Stomach smooth muscle (tissue), 2 donors: ENCODE data around the gene PPP1R13L.

Source experiments
- H3K27ac ChIP-seq: one replicate; pipeline ENCODE4 v1.7.0; 2013; ENCODE audit warnings: mild to moderate bottlenecking, low read length, inconsistent platforms
- H3K27me3 ChIP-seq, 2 donors: one replicate each; pipeline ENCODE4 v1.7.0; 2013; ENCODE audit warnings: low read length in 2 of 2; ENCODE audit not compliant: insufficient read depth in 2 of 2, control insufficient read depth in 1 of 2
- H3K36me3 ChIP-seq, 2 donors: one replicate each; pipeline ENCODE4 v1.7.0; 2013; ENCODE audit warnings: low read length in 2 of 2; ENCODE audit not compliant: control insufficient read depth in 2 of 2, insufficient read depth in 2 of 2
- H3K4me1 ChIP-seq: one replicate; pipeline ENCODE4 v1.7.0; 2013; ENCODE audit warnings: low read length; ENCODE audit not compliant: control insufficient read depth, insufficient read depth
- H3K4me3 ChIP-seq, 2 donors: one replicate each; pipeline ENCODE4 v1.7.0; 2013; ENCODE audit warnings: low read length in 2 of 2
- H3K9ac ChIP-seq, 2 donors: one replicate each; pipeline ENCODE4 v1.7.0; 2013; ENCODE audit warnings: low read length in 2 of 2, mild to moderate bottlenecking in 1 of 2
- H3K9me3 ChIP-seq, 2 donors: one replicate each; pipeline ENCODE4 v1.7.0; 2013; ENCODE audit warnings: low read length in 2 of 2; ENCODE audit not compliant: control insufficient read depth in 2 of 2
- donor health status: healthy.
- donor health status: Pancreatic carcinoma.

PPP1R13L gene

DNA sequence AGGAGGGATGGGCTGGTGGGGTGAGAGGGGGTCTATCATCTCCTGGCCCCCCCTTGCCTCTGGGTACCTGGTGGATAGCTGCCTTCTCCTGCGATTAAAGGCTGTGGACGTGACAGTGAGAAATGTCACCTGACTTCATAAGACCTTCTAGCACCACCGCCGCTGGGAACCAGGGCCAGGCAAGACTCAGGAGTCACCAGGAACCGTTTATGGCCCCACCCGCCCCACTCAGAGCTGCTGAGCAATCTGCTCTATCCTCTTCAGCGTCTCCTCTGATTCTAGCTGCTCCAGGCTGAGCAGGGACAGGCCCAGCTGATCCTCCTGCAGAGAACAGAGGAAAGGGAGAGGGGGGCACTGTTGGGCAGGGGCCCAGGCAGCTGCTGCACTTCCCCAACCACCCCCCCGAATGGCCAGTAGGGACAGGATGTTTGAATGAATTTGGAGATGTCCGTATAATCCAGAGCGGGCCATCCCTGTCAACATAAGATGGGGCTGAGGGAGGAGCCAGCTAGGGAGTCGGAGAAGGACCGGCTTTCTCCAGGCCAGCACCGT lies 53.4 kb downstream of the PPP1R13L start:
- no peak overlapping the region for H3K9ac ChIP-seq
- H3K27me3 ChIP-seq, result peaks cover 5 to 11% of the 10 kb centered on the region in 2 donors
- H3K4me3 ChIP-seq, result no peak overlapping the region
- H3K36me3 ChIP-seq, result peaks cover 0 to 21% of the 10 kb centered on the region in 2 donors
- peaks cover under 1% of the 10 kb centered on the region for H3K4me1 ChIP-seq
- no peaks in the 10 kb centered on the region for H3K9me3 ChIP-seq
- H3K27ac ChIP-seq, result no peak overlapping the region

GRCh38 chr19:45350477-45351058 lies 54.3 kb downstream of the PPP1R13L start:
- Histone ChIP-seq H3K27me3 (peaks cover 9 to 16% of the 10 kb centered on the region in 2 donors), H3K27ac (no peak overlapping the region), H3K9me3 (no peaks in the 10 kb centered on the region), H3K36me3 (peaks cover 0 to 21% of the 10 kb centered on the region in 2 donors), H3K4me3 (no peak overlapping the region), H3K4me1 (peaks cover 4% of the 10 kb centered on the region), H3K9ac (no peak overlapping the region)

- Histone ChIP-seq H3K27me3 (peaks cover 13 to 21% of the 10 kb centered on the region in 2 donors), H3K36me3 (peaks cover 0 to 17% of the 10 kb centered on the region in 2 donors), H3K4me3 (no peak overlapping the region), H3K4me1 (peaks cover 4% of the 10 kb centered on the region), H3K9ac (no peak overlapping the region), H3K27ac (no peak overlapping the region), H3K9me3 (no peaks in the 10 kb centered on the region)
These were observed 55.4 kb downstream of the PPP1R13L start for GRCh38 chr19:45349430-45349941.

GRCh38 chr19:45349126-45349415 lies 55.8 kb downstream of the PPP1R13L start:
- H3K36me3 ChIP-seq, result peaks cover 0 to 15% of the 10 kb centered on the region in 2 donors
- H3K27me3 ChIP-seq, result peaks cover 13 to 21% of the 10 kb centered on the region in 2 donors
- no peak overlapping the region for H3K27ac ChIP-seq
- H3K9me3 ChIP-seq, result no peaks in the 10 kb centered on the region
- no peak overlapping the region for H3K9ac ChIP-seq
- peaks cover 4% of the 10 kb centered on the region for H3K4me1 ChIP-seq
- no peak overlapping the region for H3K4me3 ChIP-seq

DNA sequence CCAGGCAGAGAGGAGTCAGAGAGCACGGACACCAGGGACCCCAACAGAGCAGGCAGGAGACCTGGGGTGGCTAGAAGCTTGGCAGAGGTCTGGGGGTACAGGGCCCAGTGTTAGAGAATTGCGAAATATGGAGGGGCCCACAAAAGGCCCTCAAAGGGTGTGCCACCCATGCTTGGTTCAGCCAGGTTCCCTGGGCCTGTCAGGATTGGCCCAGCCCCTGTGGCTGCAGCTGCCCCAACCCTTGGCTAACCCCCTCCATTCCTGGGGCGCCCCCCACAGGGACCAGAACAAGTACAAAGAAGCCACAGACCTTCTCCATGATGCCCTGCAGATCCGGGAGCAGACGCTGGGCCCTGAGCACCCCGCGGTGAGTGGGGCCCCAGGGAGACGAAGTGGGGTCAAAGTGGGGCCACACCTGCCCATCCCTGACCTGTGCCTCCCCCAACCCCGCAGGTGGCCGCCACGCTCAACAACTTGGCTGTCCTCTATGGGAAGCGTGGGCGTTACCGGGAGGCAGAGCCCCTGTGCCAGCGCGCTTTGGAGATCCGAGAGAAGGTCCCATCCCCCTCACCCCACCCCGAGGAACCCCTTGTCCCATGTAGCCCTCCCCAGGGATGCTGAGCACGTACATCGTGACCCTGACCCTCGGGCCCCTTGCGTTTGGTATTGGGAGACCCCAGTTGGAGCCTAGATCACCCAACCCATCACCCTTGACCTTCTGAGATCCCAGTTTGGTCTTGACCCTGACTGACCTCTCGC lies 56.3 kb downstream of the PPP1R13L start:
- H3K27me3 ChIP-seq, result peaks cover 13 to 21% of the 10 kb centered on the region in 2 donors
- no peaks in the 10 kb centered on the region for H3K9me3 ChIP-seq
- no peak overlapping the region for H3K9ac ChIP-seq
- peaks cover 4% of the 10 kb centered on the region for H3K4me1 ChIP-seq
- H3K36me3 ChIP-seq, result peaks cover 0 to 14% of the 10 kb centered on the region in 2 donors
- H3K4me3 ChIP-seq, result no peak overlapping the region
- no peak overlapping the region for H3K27ac ChIP-seq

DNA sequence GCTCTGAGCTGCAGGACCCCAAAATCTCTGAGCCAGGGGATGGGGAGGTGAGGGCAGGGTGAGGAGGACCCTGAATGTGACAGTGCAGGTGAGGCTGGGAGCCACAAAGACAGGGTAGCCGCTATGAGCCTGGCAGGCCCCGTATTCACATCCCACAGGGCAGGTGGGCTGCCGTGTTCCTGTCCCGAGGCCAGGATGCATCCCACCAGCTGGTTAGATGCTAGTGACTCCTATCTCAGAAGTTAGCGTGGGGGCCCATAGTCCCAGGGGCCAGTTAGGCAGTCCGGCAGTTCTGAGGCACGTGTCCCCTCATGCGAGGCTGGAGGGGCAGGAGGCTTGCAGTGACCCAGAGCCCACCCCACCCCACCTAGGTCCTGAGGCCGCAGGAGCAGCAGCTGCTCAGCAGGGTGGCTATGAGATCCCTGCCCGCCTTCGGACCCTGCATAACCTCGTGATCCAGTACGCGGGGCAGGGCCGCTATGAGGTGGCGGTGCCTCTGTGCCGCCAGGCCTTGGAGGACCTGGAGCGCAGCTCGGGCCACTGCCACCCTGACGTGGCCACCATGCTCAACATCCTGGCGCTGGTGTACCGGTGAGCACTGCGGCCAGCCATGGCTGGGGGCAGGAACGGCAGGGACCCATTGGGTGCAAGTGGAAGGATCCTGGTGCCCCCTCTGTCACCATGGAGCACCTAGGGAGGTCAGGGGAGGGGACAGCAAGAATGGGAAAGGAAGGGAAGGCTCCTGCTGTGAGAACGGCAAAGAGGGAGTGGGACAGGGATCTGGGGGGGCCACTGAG lies 57.1 kb downstream of the PPP1R13L start:
- H3K27me3 ChIP-seq, result peaks cover 16 to 23% of the 10 kb centered on the region in 2 donors
- H3K36me3 ChIP-seq, result peaks cover 0 to 9% of the 10 kb centered on the region in 2 donors
- H3K27ac ChIP-seq, result no peak overlapping the region

GRCh38 chr19:45346449-45346848 lies 58.4 kb downstream of the PPP1R13L start:
- Histone ChIP-seq H3K9ac (no peak overlapping the region), H3K27me3 (peaks cover 21 to 28% of the 10 kb centered on the region in 2 donors), H3K36me3 (peaks cover 0 to 2% of the 10 kb centered on the region in 2 donors), H3K4me3 (no peak overlapping the region), H3K27ac (no peak overlapping the region), H3K4me1 (peaks cover 4% of the 10 kb centered on the region), H3K9me3 (no peaks in the 10 kb centered on the region)

More for the DNA sequence above, 57.1 kb downstream of the PPP1R13L start:
- Histone ChIP-seq H3K4me3 (no peak overlapping the region), H3K4me1 (peaks cover 4% of the 10 kb centered on the region), H3K9ac (no peak overlapping the region), H3K9me3 (no peaks in the 10 kb centered on the region)

GRCh38 chr19:45345506-45345860 lies 59.4 kb downstream of the PPP1R13L start:
- H3K4me3 ChIP-seq, result no peak overlapping the region
- H3K36me3 ChIP-seq, result no peaks in the 10 kb centered on the region
- H3K4me1 ChIP-seq, result peaks cover 9% of the 10 kb centered on the region
- no peak overlapping the region for H3K9ac ChIP-seq
- H3K27ac ChIP-seq, result no peak overlapping the region
- H3K9me3 ChIP-seq, result no peaks in the 10 kb centered on the region
- peaks cover 24 to 33% of the 10 kb centered on the region in 2 donors for H3K27me3 ChIP-seq

- H3K4me3 ChIP-seq, result no peak overlapping the region
- no peaks in the 10 kb centered on the region for H3K36me3 ChIP-seq
- H3K4me1 ChIP-seq, result peaks cover 12% of the 10 kb centered on the region
- peaks cover 29 to 40% of the 10 kb centered on the region in 2 donors for H3K27me3 ChIP-seq
- no peak overlapping the region for H3K27ac ChIP-seq
- H3K9me3 ChIP-seq, result no peaks in the 10 kb centered on the region
- H3K9ac ChIP-seq, result no peak overlapping the region
These were observed 60.0 kb downstream of the PPP1R13L start for GRCh38 chr19:45344621-45345505.

- Histone ChIP-seq H3K27me3 (peaks cover 30 to 42% of the 10 kb centered on the region in 2 donors), H3K4me3 (no peak overlapping the region), H3K4me1 (peaks cover 16% of the 10 kb centered on the region), H3K9ac (no peak overlapping the region), H3K9me3 (no peaks in the 10 kb centered on the region), H3K36me3 (no peaks in the 10 kb centered on the region), H3K27ac (no peak overlapping the region)
These were observed 62.0 kb downstream of the PPP1R13L start for GRCh38 chr19:45342911-45343310.
